GM19023 (cell line): ENCODE measurements around the gene THBS1.

Experiments
- ATAC-seq: cut with Tn5 transposase; IDR thresholded peaks from one replicate; pipeline ENCODE4 v1.9.1; 2021; ENCODE audit warnings: mild to moderate bottlenecking, moderate library complexity; ENCODE audit not compliant: unreplicated experiment

THBS1 gene

GRCh38 chr15:39588531-39589192 is 7.8 kb downstream of the THBS1 start:
- no peak for ATAC-seq

DNA sequence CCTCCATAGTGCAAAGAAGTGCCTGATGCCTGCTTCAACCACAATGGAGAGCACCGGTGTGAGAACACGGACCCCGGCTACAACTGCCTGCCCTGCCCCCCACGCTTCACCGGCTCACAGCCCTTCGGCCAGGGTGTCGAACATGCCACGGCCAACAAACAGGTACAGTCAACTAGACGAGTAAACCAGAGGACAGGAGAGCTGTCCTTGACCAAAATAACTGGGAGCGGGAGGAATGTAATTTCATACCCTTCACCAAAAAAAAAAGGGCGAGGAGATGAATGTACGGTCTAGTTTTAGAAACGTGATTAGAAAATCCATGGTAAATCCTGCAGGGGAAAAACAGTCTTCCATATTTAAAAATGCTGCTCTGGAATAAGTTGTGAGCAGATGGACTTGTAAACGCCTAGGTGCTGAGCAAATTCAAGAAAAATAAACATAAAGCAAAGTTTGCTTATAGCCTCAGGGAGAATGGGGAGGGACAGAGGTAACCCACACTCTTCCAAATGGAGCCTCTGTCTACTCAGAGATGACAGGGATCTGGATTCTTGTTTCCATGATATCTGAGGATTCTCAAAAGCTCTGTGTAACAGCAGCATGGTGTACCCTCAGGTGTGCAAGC is 8.4 kb downstream of the THBS1 start:
- no peak for ATAC-seq

- ATAC-seq, result no peak
Measured at GRCh38 chr15:39589815-39590644, 9.2 kb downstream of the THBS1 start.

DNA sequence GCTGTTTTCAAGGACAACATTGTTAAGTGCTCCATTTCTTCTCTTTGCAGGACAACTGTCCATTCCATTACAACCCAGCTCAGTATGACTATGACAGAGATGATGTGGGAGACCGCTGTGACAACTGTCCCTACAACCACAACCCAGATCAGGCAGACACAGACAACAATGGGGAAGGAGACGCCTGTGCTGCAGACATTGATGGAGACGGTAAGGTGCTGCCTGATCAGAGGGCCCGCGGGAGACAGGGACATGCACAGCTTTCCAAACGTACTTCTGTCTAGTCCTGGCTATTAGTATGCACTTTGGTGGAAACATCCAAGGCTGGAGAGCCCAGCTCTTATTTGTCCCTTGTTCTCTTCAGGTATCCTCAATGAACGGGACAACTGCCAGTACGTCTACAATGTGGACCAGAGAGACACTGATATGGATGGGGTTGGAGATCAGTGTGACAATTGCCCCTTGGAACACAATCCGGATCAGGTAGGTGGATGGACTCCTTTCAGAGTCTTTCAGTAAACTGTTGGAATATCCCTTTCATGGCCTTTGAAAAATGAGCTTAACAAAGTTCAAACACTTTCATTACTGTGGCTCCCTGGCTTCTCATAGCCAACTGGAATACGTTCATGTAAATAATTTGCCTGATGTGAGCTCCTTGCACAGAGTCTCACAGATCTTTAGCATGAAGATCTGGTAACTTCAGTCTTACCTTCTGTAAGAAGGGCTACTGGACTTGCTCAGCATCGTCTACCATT is 10.4 kb downstream of the THBS1 start:
- no peak for ATAC-seq

DNA sequence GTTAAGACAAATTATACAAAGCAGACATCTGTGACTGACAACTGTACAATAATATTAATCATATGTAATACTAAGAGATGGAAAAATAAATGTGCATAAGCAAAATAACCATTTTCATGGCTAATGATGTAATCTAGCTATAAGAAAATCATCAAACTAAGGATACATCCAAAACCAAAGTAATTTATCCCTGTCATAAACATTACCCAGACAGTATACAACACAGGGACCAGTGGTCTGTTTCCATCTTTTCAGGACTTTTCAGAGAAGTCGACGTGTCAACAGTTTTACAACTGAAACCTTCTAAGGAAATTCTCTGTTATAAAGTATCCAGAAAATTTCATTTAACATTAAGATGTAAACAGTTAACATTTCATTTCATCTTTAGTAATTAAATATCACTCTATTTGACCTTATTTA is 11.0 kb downstream of the THBS1 start:
- ATAC-seq, result no peak

DNA sequence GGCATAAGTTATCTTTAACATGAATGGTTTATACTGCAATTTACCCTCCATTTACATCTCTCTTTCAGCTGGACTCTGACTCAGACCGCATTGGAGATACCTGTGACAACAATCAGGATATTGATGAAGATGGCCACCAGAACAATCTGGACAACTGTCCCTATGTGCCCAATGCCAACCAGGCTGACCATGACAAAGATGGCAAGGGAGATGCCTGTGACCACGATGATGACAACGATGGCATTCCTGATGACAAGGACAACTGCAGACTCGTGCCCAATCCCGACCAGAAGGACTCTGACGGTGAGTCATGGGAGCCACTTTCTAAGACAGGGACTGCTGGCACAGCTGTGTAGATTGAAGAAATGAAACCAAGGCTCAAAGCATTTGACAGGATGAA is 11.6 kb downstream of the THBS1 start:
- ATAC-seq, result no peak

DNA sequence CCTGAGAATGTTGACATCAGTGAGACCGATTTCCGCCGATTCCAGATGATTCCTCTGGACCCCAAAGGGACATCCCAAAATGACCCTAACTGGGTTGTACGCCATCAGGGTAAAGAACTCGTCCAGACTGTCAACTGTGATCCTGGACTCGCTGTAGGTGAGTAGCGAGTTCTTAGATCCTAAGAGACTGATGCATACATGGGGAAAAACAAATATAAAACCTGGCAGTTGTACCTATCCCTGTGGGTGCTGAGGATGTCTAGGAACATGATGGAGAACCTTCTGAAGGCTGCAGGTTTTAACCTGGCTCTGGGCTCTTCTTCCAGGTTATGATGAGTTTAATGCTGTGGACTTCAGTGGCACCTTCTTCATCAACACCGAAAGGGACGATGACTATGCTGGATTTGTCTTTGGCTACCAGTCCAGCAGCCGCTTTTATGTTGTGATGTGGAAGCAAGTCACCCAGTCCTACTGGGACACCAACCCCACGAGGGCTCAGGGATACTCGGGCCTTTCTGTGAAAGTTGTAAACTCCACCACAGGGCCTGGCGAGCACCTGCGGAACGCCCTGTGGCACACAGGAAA is 12.3 kb downstream of the THBS1 start:
- ATAC-seq, result no peak

DNA sequence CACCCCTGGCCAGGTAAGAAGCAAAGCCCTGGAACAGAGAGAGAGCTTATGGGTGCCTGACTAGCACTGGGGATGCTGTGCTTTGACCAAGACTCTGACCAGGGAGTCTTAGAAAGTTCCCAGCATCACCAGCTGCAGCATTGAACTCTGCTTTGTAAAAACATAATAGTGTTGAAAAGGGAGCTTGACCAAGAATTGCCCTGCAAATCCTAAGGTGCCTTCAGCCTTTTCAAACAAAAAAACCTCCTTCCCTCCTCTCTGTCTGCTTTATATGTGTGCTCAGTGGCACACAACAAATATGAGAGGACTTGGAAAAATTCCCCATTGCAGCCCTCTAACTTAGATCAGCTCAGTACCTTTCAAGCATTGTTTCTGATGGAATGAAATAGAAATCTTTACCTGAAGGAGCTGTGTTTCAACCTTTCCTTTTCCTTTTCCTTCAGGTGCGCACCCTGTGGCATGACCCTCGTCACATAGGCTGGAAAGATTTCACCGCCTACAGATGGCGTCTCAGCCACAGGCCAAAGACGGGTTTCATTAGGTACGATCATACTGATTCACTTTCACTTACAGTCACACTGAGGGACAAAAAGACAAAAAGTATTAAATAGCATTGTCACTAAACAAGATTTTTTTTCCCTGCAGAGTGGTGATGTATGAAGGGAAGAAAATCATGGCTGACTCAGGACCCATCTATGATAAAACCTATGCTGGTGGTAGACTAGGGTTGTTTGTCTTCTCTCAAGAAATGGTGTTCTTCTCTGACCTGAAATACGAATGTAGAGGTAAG is 13.0 kb downstream of the THBS1 start:
- no peak for ATAC-seq

GRCh38 chr15:39594446-39595337 is 13.8 kb downstream of the THBS1 start:
- no peak for ATAC-seq

DNA sequence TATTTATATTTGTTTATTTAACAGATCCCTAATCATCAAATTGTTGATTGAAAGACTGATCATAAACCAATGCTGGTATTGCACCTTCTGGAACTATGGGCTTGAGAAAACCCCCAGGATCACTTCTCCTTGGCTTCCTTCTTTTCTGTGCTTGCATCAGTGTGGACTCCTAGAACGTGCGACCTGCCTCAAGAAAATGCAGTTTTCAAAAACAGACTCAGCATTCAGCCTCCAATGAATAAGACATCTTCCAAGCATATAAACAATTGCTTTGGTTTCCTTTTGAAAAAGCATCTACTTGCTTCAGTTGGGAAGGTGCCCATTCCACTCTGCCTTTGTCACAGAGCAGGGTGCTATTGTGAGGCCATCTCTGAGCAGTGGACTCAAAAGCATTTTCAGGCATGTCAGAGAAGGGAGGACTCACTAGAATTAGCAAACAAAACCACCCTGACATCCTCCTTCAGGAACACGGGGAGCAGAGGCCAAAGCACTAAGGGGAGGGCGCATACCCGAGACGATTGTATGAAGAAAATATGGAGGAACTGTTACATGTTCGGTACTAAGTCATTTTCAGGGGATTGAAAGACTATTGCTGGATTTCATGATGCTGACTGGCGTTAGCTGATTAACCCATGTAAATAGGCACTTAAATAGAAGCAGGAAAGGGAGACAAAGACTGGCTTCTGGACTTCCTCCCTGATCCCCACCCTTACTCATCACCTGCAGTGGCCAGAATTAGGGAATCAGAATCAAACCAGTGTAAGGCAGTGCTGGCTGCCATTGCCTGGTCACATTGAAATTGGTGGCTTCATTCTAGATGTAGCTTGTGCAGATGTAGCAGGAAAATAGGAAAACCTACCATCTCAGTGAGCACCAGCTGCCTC is 14.7 kb downstream of the THBS1 start:
- ATAC-seq, result no peak

DNA sequence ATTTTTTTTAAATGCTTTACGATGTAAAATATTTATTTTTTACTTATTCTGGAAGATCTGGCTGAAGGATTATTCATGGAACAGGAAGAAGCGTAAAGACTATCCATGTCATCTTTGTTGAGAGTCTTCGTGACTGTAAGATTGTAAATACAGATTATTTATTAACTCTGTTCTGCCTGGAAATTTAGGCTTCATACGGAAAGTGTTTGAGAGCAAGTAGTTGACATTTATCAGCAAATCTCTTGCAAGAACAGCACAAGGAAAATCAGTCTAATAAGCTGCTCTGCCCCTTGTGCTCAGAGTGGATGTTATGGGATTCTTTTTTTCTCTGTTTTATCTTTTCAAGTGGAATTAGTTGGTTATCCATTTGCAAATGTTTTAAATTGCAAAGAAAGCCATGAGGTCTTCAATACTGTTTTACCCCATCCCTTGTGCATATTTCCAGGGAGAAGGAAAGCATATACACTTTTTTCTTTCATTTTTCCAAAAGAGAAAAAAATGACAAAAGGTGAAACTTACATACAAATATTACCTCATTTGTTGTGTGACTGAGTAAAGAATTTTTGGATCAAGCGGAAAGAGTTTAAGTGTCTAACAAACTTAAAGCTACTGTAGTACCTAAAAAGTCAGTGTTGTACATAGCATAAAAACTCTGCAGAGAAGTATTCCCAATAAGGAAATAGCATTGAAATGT is 15.6 kb downstream of the THBS1 start:
- no peak for ATAC-seq

DNA sequence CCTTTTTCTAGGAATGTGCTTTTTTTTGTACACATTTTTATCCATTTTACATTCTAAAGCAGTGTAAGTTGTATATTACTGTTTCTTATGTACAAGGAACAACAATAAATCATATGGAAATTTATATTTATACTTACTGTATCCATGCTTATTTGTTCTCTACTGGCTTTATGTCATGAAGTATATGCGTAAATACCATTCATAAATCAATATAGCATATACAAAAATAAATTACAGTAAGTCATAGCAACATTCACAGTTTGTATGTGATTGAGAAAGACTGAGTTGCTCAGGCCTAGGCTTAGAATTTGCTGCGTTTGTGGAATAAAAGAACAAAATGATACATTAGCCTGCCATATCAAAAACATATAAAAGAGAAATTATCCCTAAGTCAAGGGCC is 16.5 kb downstream of the THBS1 start:
- no peak for ATAC-seq

- ATAC-seq, result no peak
Measured at GRCh38 chr15:39597751-39598185, 16.9 kb downstream of the THBS1 start.

- no peak for ATAC-seq
Measured at GRCh38 chr15:39598186-39598850, 17.4 kb downstream of the THBS1 start.

GRCh38 chr15:39598958-39599845 is 18.3 kb downstream of the THBS1 start:
- no peak for ATAC-seq

- no peak for ATAC-seq
Measured at GRCh38 chr15:39599871-39600270, 19.0 kb downstream of the THBS1 start.
